OCI-LY7 (cell line): ENCODE data around the gene CEBPG.

Source experiments
- CTCF ChIP-seq: fragments of 200-600 bp; sonication (generic); conservative IDR thresholded peaks from 2 replicates; pipeline ENCODE4 v1.5.1; 2014; ENCODE audit warnings: mild to moderate bottlenecking, antibody characterized with exemption, low read length, moderate library complexity, mixed read lengths
- EZH2phosphoT487 ChIP-seq: fragments of 200-600 bp; sonication (generic); IDR thresholded peaks from 2 replicates; pipeline ENCODE4 v1.6.1; 2018; ENCODE audit warnings: low read depth, borderline replicate concordance, mild to moderate bottlenecking, mixed run types, antibody characterized with exemption, low read length, moderate library complexity, mixed read lengths

- TF ChIP-seq CTCF (no peak), EZH2phosphoT487 (no peak)
Measured at GRCh38 chr19:33333151-33333550, 40.4 kb upstream of the CEBPG start.
